TTC549 (cell line): ENCODE measurements around the gene COX6B2.
"Not testable (repeated sequence)": the region's sequence is repeated elsewhere in the genome, so short reads cannot be mapped to it uniquely, and the experiment has no call there.

Source experiments
- FAIRE-seq: peaks from 2 replicates; lab custom pipeline; 2012; peaks lifted over from hg19 to GRCh38; lab: Jason Lieb, UNC

Gene COX6B2, protein sequence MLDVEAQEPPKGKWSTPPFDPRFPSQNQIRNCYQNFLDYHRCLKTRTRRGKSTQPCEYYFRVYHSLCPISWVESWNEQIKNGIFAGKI

DNA sequence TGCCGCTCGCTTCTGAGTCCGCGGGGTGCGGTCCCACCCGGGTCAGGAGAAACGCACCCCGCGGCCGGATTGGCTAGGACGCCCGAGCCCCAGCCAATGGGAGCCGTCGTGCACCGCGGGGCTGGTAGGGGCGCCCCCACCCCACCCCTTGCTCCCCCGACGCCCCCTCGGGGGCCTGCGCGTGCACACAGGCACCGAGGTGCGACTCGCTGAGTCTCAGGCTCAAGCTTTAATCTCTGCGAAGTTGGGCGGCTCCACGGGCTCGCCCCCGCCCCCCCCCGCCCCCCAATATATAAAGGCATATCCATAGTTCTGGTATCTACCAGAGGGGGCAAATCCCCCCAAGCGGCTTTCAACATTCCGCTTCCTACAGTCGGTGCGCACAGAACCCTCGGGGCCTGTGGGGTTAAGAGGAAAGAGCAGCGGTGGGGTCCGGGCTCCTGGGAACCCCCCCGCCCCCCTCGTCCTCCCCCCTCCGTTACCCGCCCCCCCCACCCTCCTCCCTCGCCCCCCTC lies at the start of gene COX6B2:
Gene COX6B2 (minus strand): TSS at position 22 of the 515 bp plus-strand sequence. CDS start 198 bp downstream, outside the sequence.
- no peak for FAIRE-seq

DNA sequence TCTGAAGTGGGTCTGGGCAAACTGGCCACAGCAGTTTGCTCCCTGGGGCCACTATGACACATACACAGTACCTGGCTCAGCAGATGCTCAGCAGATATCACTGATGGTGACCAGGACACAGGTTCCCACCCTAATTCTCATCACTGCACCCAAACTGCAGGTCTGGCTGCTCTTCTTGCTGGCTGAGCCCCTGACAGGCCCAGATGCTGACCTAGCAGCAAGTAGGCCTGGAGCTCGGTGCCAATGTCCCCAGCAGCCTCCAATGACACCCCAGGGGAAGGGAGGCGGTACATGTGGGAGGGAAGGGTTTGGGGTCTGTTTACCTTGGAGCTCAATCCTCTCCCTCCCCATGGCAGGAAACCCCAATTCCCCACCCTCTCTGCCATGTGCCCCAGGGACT lies 48.0 kb upstream of the COX6B2 start:
- FAIRE-seq: no peak

DNA sequence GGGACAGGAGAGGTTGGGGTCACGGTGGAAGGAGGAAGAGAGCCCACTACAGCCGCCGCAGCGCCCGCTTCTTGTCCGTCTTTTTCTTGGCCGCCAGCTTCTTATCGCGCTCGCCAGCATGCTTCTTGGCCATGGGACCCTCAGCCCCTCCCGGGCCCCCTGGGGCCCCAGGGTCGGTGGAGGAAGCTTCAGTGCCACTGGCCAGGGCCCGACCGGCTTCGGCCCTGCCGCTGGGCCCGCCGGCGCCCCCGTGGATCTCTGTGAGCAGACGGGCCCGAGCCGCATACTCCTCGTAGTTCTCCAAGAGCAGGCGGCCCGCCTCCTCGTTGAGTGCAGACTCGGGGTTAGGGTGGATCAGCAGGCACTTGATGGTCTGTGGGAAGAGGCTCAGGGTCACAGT lies 46.9 kb upstream of the COX6B2 start:
- not testable (repeated sequence) for FAIRE-seq

DNA sequence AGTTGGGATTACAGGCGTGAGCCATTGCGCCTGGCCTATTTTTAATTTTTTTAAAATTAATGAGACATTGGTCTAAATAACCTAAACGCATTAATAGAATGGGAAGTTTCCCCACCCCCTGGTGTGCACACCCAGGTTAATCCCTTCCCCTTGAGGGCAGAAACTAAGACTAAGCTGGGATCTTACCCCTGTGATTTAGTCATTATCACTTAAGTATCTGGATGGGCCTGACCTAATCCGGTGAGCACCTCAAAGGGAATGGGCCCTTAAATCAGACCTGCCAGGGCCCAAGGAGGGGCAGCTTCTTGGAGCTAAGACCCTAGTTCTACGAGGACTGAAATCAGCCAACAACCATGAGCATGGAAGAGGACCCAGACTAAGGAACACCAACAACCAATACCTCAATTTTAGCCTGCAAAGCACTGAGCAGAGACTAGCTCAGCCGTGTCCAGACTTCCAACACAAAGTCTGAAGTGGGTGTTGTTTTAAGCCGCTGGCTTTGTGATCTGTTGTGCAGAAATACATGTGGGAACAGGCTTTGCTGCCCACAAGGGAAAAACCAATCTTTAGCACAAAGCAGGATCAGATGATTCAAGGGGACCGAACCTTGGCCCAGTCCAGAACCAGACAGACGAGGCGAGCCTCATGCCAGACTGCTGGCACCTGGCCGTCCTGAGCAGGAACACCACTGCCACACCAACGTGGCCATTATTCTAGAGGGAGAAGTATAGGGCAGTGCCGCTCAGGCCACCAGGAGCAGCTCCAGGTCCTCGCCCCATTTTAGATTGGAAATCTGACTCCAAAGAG lies 46.0 kb upstream of the COX6B2 start:
- peak; percentile 42 for FAIRE-seq

DNA sequence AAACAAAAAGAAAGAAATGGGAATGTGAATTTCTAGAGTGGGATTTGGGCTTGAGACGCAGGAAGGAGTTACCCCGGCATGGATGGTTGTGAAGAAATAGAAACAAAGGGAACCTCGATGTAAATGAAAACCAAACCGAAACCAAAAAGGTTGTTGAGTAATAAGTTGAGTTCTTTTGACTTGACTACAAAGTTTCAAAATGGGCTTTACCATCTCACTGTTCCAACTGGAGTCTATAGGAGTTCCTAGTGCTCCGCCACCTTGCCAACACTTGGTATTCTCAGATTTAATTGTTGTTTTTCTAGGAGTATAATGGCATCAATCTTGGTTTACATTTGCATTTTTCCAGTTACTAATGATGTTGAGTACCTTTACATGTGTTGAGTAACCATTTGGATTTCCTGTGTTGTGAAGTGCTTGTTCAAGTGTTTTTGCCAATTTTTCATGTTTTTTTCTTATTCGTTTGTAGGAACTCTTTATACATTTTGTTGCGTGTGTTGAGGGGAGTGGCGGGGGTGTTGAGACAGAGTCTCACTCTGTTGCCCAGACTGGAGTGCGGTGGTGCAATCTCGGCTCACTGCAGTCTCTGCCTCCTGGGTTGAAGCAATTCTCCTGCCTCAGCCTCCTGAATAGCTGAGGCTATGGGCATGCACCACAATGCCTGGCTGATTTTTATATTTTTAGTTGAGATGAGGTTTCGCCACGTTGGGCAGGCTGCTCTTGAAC lies 43.8 kb upstream of the COX6B2 start:
- FAIRE-seq: no peak

DNA sequence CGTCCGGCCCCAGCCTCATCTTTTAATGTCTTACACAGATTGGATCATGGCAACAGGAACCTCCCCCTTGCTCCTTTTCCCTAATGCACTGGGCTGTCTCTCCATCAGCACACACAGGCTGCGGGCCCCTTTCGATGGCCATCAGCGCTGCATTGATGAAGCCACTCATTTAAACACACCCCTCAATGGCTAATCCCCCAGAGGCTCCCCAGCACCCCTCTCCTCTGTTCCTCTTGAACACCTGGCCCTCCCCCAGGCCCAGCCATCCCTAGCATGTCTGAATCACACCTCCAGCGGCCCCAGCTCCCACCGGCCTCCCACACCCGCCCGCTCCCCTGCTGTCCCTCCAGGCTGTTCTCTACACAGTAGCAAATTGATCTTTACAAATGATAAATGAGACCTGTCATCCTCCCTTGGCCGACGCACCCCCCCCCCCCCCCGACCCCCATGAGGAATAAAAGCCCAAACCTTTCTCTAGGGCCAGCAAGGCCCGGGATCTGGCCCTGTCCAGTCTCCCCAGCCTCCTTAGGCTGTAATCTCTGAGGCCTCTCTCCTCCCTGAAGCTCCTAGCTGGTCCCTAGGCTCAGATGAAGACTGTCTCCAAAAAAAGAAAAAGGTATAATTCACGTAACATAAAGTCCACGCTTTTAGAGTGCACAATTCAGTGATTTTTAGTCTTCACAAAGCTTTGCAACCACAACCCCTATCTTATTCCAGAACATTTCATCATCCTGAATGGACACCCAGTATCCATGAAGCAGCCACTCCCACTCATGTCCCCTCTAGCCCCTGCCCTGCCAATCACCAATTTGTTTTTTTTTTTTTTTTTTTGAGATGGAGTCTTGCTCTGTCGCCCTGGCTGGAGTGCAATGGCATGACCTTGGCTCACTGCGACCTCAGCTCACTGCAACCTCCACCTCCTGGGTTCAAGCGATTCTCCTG lies 38.6 kb upstream of the COX6B2 start:
- no peak for FAIRE-seq

DNA sequence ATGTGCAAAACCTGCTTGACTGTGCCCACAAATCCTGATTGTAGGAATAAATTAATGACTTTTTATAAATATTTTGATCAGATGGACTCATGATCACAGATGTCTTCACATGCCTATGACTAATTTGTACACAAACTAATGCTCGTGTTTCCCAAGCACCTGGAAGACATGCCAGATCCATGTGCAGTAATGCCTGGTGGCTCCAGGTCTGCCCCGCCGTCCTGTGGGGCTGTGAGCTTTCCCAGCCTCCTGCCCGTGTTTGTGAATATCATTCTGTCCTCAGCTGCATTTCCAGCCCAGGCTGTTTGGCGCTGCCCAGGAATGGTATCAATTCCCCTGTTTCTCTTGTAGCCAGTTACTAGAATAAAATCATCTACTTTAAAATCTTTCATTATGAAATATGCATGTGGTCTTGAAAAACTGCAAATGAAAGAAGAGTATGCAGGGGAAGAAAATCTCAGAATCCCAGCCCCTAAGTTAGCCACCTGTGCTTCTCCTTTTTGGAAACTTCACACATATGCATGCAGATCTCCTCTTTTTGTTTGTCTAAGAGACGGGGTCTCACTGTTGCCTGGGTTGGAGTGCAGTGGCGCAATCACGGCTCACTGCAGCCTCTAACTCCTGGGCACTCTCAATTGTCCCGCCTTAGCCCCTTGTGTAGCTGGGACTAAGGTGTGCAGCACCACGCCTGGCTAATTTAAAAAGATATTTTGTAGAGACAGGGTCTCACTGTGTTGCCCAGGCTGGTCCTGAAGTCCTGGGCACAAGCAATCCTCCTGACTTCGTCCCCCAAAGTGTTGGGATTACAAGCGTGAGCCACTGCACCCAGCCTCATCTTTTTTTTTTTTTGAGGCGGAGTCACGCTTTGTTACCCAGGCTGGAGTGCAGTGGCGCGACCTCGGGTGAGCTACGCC lies 37.4 kb upstream of the COX6B2 start:
- FAIRE-seq: no peak

DNA sequence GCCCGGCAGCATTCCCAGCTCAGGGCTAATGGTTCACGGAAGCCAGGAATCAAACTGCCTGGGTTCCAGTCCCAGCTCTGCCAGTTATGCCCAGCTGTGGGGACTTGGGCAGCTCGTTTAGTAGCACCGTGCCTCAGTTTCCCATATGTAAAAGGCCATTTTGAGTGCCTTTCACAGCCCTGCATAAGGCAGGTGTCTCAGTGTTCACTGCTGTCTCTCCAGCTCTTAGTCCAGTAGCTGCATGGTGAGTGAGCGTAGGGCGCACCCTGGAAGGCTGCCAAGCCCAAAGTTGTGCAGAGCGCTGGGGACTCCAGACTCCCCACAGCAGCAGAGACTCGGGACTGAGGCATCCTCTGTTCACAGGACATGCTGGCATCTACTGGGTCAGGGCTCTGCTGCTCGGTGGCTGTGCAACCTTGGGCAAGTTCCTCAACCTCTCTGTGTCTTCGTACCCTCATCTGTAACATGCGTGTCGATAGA lies 36.7 kb upstream of the COX6B2 start:
- no peak for FAIRE-seq

DNA sequence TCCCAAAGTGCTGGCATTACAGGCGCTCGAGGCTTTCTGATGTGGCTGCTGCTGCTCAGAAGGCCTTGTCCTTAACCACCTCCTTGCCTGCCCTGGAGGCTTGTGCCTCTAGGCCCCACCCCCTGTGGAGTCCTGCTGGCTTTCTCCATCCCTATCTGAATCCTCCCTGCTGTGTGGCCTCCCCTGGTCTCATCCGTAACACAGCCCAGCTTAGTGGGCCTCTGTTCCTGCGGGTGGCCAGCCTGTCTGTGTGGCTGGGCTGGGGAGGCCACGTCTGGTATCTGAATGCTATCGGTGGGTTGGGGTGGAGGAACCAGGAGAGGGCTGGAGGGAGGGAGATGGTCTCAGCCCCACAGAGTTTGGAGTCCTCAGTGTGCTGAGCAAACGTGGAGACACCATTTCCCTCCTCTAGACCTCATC lies 36.0 kb upstream of the COX6B2 start:
- no peak for FAIRE-seq

DNA sequence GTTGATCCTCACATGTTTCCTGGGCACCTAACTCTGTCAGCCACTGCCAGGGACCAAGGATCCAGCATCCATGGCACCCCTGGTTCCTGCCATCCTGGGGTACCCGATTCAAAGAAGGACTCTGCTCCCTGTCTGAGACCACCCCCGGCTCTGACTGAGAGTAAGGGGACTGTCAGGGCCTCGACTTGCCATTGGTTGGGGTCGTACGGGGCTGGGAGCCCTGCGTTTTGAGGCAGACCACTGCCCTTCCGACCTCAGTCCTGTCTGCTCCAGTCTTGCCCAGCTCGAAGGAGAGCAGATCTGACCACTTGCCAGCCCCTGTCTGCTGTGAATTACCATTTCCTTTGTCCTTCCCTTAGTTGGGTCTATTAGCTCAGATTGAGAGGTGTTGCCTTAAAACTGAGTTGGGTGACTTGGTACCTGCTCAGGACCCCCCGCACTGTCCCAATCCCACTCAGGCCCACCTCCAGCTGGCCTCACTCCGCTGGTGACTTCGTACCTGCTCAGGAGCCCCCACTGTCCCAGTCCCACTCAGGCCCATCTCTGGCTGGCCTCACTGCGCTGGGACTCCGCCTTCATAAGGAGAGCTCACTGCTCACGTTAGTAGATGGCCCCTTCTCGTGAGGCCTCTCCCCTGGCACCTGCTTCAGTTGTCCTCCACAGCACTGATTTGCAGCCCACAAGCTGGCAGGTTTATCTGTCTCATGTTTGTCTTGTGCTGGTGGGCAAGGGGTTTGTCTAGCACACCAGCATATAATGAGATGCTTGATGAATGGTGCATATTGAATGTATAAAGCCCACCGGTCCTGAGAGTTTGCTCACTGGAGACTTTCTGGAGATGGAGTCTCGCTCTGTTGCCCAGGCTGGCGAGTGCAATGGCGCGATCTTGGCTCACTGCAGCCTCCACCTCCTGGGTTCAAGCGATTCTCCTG lies 35.1 kb upstream of the COX6B2 start:
- FAIRE-seq: no peak

DNA sequence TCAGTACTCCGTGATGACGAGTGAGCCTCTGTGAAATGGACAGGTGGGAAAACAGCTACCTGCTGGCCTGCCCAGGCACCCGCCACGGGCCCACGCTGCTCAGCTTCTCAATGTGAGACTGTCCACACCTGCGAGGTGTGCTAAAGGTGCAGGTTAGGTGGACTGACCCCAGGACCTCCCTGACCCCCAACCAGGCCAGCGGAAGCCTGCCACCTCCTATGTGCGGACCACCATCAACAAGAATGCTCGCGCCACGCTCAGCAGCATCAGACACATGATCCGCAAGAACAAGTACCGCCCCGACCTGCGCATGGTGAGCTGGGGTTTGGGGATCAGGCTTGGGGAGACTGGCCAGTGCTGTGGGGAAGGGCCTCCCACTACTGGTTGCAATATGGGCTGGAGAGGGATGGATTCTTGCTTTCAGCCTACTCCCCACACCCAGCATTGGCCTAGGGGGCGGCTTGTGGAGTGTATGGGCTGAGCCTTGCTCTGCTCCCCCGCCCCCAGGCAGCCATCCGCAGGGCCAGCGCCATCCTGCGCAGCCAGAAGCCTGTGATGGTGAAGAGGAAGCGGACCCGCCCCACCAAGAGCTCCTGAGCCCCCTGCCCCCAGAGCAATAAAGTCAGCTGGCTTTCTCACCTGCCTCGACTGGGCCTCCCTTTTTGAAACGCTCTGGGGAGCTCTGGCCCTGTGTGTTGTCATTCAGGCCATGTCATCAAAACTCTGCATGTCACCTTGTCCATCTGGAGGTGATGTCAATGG lies 33.4 kb upstream of the COX6B2 start:
- no peak for FAIRE-seq

DNA sequence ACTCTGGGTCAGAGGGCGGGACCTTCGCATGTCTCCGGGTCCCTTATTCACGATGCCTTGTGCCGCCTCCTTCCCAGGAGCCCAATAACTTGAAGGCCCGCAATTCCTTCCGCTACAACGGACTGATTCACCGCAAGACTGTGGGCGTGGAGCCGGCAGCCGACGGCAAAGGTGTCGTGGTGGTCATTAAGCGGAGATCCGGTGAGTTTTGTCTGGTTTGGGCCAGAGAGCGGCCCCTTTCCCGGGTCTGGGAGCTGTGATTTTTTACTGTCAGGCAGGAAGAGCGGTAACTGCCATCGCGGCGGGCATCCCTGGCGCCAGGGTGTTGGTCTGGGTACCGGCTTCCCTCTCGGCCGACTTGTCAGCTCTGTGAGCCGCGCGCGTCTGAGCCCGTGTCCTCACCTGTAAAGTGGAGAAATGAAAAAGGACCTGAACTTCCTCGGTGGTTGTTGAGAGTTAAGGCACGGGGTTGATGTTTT lies 32.0 kb upstream of the COX6B2 start:
- FAIRE-seq: no peak

DNA sequence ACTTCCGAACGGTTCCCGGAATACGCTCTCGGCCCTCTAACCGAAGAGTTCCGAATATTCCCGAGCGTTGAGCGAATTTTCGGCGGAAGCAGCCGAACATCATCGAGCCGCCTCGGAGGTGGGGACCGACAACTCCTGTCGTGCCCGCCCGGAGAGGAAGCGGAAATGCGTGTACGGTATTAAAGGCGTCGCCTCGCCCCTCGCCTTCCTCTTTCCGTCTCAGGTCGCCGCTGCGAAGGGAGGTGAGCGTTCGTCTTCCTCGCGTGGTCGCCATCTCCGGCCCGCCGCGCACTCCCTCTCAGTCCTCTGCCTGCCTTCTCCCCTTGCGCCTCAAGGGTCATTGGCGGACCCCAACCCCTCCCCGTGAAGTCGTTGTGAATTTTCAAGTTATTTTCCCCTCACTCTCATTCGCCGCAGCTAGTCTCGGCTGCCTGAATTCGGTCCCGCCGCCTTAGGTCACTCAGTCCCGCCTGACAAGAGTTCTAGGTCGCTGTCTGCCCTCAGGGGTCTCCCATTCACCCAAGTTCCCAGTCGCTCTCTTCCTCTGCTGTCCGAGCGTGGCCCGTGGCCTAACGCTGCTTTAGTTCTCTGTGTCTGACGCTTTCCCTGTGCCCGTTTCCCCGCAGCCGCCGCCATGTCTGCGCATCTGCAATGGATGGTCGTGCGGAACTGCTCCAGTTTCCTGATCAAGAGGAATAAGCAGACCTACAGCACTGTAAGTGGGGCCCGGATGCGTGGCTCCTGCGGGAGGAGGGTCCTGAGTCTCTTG lies 31.4 kb upstream of the COX6B2 start, which contains the start of gene RPL28:
Gene RPL28 (plus strand): TSS at position 209 of the 769 bp plus-strand sequence. CDS start 426 bp downstream, at position 635.
- FAIRE-seq: peak; percentile 92

DNA sequence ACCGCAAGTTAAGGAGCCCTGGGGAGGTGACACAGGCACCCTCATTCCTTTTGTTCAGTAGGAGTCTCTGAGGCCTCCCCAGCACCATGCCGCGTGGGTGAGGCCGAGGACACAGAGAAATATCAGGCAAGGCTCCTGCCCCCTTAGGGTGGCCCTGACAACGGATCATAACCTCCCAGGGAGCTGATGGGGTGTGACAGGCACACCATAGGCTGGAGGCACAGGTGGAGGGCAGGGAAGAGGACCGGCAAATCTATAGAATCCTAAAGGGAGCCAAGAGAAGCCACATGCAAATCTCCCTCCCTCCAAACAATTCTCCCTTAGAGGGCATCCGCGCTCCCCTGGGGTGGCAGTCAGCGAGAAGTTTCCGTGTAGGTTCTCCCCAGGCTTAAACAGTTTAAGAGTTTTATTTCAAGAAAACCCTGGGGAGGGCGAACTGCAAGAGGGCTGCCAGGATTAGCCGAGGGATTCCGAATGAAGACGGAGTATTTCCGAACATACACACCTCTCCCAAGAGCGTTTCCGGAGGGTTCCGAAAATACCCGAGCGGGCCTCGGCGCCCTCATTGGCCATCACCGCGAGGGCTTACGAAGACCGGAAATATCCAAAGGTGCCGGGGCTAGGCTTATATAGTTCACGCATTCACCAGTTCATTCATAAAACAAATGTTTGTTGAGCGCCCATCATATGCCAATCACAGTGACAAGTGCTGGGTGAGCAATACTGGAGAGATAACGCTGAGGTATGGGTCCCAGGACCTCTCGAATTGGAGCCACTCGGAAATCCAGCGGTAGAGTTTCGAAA lies 30.6 kb upstream of the COX6B2 start:
- no peak for FAIRE-seq

DNA sequence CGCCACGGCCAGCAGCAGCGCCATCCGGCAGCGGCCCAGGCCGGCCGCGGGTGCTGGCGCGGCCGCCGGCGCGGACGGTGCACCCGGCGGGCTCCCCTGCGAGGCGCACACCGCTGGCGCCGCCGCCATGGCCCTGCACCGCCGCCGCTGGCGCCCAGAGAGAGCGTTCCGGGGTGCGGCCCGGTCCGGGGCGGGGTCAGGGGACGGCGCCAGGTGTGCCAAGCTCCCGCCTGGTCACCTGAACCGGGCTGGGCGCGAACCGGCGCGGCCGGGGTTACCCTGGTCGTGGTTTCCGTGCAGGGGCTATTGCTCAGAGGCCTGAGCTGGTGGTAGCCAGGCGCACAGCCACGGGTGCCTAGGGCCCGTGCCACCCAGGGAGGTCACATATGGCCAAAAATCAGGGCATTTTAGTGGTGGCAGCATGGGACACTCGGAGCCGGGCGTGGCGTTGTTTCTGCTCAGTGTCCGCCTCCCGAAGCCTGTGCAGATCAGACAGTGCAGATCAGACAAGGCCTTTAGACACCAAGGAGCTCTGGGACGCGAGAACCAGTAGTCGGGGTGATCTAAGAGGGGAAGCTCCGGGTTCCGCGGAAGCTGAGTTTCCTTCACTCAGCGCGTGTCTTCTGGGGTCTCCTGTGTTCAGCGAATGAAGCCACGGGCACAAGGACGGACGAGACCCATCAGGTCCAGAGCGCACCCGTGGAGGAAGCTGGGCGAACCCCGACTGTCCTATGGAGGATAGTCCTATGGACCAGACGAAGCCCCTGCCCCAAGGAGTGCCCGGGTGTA lies 29.8 kb upstream of the COX6B2 start, which contains the start of gene TMEM238:
Gene TMEM238 (minus strand): TSS at position 162 of the 789 bp plus-strand sequence. CDS start 33 bp downstream, at position 129.
- FAIRE-seq: no peak
